Lower leg skin (tissue), 4 donors: ENCODE data around the gene ABHD1. TPM values are rescaled to one million over a fixed set of nuclear protein-coding genes. Genes with fewer than 3 reads are reported as not detected.
A peak's percentile ranks its signal among the peaks of the same experiment; 100 is the strongest.

Source experiments
- DNase-seq, 2 donors: peaks; one replicate each; pipeline ENCODE4 v3.0.0-alpha.2; 2019; ENCODE audit warnings: low spot score in 2 of 2
- H3K4me3 ChIP-seq: fragments of 200-600 bp; sonication (generic); 2 replicates; pipeline ENCODE4 v1.5.1; 2017; ENCODE audit warnings: mild to moderate bottlenecking, low read depth; ENCODE audit not compliant: poor library complexity, severe bottlenecking
- POLR2A ChIP-seq, 2 donors: fragments of 450-650 bp; IDR thresholded peaks; one replicate each; pipeline ENCODE4 v1.6.1; 2016 to 2017; ENCODE audit warnings: antibody characterized with exemption in 2 of 2, mild to moderate bottlenecking in 1 of 2, moderate library complexity in 1 of 2
- WGBS, 2 donors: methylation state at CpG; one replicate each; pipeline ENCODE4 v1.1.5; 2018; 5-methylcytosine and 5-hydroxymethylcytosine counted together
- intact Hi-C: fragments of 100-400 bp; cut with DNase I; formaldehyde crosslinking; loops from one replicate; pipeline ENCODE4 v1.15.0; 2023; ENCODE audit warnings: low total_unique reads
- total RNA-seq, 4 donors: library from RNA; depleted of rRNA; stranded (reverse); fragments of >200 nt; gene quantifications; one replicate each; pipeline ENCODE4 v1.1.0, GENCODE V29; 2016
- TF ChIP-seq, protein P1 (sequence below), 3 donors: fragments of 450-650 bp; IDR thresholded peaks; one replicate each; pipeline ENCODE4 v1.5.1; 2016; ENCODE audit warnings: antibody characterized with exemption in 3 of 3, mild to moderate bottlenecking in 3 of 3, moderate library complexity in 2 of 3

The ABHD1 gene
- total RNA-seq, 4 donors from 2014 or later, result 0.57 to 0.94 TPM; not detected in 2

DNA sequence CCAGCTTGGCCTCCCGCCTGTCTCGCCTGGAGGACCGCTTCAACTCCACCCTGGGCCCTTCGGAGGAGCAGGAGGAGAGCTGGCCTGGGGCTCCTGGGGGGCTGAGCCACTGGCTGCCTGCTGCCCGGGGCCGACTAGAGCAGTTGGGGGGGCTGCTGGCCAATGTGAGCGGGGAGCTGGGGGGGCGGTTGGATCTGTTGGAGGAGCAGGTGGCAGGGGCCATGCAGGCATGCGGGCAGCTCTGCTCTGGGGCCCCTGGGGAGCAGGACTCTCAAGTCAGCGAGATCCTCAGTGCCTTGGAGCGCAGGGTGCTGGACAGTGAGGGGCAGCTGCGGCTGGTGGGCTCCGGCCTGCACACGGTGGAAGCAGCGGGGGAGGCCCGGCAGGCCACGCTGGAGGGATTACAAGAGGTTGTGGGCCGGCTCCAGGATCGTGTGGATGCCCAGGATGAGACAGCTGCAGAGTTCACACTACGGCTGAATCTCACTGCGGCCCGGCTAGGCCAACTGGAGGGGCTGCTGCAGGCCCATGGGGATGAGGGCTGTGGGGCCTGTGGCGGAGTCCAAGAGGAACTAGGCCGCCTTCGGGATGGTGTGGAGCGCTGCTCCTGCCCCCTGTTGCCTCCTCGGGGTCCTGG, 40.7 kb upstream of the ABHD1 start:
- no peak overlapping the region for H3K4me3 ChIP-seq
- intact Hi-C loops, result no loop called here
- 87 to 90% methylated on average over 25 to 26 of the region's 27 CpGs for WGBS, 2 donors
- no peak for DNase-seq
- TF ChIP-seq, protein P1, sequence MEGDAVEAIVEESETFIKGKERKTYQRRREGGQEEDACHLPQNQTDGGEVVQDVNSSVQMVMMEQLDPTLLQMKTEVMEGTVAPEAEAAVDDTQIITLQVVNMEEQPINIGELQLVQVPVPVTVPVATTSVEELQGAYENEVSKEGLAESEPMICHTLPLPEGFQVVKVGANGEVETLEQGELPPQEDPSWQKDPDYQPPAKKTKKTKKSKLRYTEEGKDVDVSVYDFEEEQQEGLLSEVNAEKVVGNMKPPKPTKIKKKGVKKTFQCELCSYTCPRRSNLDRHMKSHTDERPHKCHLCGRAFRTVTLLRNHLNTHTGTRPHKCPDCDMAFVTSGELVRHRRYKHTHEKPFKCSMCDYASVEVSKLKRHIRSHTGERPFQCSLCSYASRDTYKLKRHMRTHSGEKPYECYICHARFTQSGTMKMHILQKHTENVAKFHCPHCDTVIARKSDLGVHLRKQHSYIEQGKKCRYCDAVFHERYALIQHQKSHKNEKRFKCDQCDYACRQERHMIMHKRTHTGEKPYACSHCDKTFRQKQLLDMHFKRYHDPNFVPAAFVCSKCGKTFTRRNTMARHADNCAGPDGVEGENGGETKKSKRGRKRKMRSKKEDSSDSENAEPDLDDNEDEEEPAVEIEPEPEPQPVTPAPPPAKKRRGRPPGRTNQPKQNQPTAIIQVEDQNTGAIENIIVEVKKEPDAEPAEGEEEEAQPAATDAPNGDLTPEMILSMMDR (IDR thresholded peaks at IDR 0.05), result no peak
- TF ChIP-seq POLR2A (IDR thresholded peaks at IDR 0.05), result no peak

DNA sequence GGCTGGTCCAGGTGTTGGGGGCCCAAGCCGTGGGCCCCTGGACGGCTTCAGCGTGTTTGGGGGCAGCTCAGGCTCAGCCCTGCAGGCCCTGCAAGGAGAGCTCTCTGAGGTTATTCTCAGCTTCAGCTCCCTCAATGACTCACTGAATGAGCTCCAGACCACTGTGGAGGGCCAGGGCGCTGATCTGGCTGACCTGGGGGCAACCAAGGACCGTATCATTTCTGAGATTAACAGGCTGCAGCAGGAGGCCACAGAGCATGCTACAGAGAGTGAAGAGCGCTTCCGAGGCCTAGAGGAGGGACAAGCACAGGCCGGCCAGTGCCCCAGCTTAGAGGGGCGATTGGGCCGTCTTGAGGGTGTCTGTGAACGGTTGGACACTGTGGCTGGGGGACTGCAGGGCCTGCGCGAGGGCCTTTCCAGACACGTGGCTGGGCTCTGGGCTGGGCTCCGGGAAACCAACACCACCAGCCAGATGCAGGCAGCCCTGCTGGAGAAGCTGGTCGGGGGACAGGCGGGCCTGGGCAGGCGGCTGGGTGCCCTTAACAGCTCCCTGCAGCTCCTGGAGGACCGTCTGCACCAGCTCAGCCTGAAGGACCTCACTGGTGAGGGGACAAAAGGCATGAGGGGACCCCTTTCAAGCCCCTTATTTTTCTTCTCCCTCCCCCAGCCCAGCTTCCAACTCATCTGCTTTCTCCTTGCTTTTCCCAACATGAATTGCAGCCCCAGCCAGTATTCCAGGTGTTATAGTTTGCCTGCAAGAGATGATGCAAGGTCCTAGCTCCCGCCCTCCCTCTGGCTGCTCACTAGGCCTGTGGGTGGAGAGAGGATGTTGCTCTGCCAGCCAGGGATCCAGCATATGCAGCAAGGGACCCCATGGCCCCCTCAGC, 40.0 kb upstream of the ABHD1 start:
- WGBS, 2 donors, result 73 to 76% methylated on average over 16 to 17 of the region's 20 CpGs
- DNase-seq, result no peak
- intact Hi-C loops, result no loop called here
- TF ChIP-seq, protein P1 (IDR thresholded peaks at IDR 0.05), result no peak
- no peak for TF ChIP-seq POLR2A (IDR thresholded peaks at IDR 0.05)
- H3K4me3 ChIP-seq, result no peak overlapping the region

DNA sequence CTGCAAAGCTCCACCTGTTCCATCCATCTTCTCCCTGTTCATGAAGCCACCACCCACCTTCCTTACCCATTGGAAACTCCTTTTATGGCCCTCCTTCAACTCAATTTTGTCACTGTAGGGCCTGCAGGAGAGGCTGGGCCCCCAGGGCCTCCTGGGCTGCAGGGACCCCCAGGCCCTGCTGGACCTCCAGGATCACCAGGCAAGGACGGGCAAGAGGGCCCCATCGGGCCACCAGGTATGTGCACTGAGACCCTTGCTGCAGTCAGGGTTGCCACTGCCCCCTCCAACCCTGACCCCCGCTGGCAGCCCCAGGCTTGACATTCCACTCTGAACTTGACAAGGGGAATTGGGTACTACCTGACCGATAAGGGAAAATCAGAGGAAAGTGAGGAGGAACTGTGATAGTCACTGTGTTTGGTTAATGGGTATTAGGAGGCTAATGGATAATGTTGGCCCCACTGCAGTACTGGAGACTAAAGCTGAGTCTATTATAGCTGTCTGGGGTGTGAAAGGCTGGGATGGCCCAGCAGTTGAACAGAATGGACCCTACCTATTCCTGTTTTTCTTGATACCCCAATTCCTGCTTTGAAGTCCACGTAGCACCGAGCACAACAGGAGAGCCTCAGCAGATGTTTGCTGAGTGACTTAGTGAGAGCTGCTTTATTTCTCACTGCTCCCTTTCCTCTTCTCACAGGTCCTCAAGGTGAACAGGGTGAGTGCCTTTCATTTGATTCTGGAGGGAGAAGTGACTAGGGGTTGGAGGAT, 39.1 kb upstream of the ABHD1 start:
- no peak for DNase-seq
- 75 to 91% methylated on average over 6 of the region's 6 CpGs for WGBS, 2 donors
- intact Hi-C loops, result no loop called here
- H3K4me3 ChIP-seq, result no peak overlapping the region
- no peak for TF ChIP-seq POLR2A (IDR thresholded peaks at IDR 0.05)
- TF ChIP-seq, protein P1 (IDR thresholded peaks at IDR 0.05), result no peak

DNA sequence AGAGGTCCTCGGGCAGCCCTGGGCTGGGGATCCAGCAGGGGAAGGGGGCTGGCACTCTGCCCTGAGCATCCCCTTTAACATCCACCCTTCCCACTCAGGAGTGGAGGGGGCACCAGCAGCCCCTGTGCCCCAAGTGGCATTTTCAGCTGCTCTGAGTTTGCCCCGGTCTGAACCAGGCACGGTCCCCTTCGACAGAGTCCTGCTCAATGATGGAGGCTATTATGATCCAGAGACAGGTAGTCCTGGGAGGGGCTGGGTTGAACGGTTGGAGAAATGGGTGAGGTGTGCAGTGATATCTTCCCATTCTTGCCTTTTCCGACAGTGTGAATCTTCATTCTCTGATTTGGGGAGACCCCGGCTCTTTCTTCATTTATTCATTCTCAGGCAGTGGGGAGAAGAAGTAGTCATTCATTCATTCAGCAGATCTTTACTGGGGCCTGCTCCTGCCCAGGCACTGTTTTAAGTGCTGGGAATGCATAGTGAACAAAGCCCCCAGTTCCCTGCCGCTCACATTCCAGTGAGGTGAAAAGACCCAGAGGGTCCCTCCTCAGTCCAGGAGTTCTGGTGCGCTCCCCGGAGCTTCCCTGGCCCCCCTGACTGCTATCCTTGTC, 38.4 kb upstream of the ABHD1 start:
- TF ChIP-seq, protein P1 (IDR thresholded peaks at IDR 0.05), result no peak
- TF ChIP-seq POLR2A (IDR thresholded peaks at IDR 0.05), result no peak
- intact Hi-C loops, result no loop called here
- no peak overlapping the region for H3K4me3 ChIP-seq

DNA sequence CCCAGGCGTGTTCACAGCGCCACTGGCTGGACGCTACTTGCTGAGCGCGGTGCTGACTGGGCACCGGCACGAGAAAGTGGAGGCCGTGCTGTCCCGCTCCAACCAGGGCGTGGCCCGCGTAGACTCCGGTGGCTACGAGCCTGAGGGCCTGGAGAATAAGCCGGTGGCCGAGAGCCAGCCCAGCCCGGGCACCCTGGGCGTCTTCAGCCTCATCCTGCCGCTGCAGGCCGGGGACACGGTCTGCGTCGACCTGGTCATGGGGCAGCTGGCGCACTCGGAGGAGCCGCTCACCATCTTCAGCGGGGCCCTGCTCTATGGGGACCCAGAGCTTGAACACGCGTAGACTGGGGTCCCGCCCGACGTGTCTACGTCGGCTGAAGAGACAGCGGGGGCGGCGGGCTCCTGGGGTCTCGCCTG, 37.9 kb upstream of the ABHD1 start:
- TF ChIP-seq POLR2A (IDR thresholded peaks at IDR 0.05), result no peak
- TF ChIP-seq, protein P1 (IDR thresholded peaks at IDR 0.05), result no peak
- intact Hi-C loops, result no loop called here
- H3K4me3 ChIP-seq, result peak overlapping the region; percentile 44
- DNase-seq, result peak; percentile 69 to 97
- WGBS, 2 donors, result 1 to 2% methylated on average over 7 to 25 of the region's 38 CpGs

More for the DNA sequence above, 38.4 kb upstream of the ABHD1 start:
- DNase-seq, result no peak
- WGBS, 2 donors, result 52 to 64% methylated on average over 10 of the region's 10 CpGs
